Measurements from ENCODE around the gene SFTPB.
"Not testable (repeated sequence)": the region's sequence is repeated elsewhere in the genome, so short reads cannot be mapped to it uniquely, and the experiment has no call there.

The SFTPB gene

DNA sequence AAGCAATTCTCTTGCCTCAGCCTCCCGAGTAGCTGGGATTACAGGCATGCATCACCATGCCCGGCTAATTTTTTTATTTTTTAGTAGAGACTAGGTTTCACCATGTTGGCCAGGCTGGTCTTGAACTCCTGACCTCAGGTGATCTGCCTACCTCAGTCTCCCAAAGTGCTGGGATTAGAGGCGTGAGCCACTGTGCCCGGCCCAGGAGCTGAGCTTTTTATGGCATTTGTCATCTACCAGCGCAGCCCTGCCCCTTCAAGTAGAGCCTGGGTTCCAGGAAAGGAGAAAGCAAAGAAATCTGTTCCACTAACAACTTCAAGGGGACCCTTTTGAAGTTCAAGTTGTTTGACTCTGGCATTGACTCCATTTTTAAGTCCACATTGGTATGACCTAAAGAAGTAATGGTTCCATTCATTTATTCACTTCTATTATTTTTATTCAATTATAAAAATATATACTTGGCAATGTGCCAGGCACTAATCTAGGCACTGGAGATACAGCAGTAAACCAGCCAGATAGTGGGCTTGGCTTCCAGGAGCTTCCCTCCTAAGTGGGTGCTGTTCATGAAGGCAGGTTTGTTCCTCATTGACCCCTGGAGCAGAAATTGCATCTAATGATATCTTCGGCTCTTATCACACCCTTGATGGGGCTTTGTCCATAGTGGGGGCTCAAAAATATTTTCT, 8.0 kb upstream of the SFTPB start:
- no peak for DNase-seq (ENCODE audit: low spot score)

DNA sequence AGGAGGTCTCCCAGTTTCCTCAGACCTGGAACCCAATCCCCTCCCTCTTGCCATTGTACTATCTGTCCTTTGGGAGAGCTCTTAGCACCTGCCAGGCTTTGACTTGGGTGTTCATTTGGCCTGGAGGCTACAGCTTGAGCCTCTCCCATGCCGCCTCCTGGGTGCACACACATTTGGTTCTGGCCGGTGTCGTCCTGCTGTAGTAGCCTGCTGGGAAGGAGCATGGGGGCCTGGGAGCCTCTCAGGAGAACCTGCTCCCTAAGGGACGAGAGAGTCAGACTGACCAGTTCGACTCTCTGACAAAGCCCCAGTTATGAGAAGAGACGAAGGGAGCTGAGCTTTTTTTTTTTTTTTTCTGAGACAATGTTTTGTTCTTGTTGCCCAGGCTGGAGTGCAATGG, 7.4 kb upstream of the SFTPB start:
- no peak for DNase-seq (ENCODE audit: low spot score)

DNA sequence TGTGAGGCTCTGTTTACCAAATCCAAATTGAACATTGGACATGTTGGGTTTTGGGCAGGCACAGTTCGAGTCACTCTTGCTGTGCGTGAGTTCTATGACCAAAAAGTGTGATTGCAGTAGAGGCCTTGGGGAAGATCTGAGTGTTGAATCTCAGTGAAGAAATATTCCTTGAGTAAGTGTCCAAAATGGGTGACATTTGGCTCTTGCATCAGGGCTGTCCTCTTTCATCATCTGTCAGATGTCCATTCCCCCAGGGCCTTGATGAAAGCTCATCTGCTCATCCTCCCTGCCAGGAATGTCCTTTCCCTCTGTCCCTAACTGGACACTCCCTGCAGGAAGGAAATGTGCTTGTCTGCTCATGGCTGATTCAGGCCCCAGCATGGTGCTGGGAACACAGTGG, 6.4 kb upstream of the SFTPB start:
- no peak for DNase-seq (ENCODE audit: low spot score)

DNA sequence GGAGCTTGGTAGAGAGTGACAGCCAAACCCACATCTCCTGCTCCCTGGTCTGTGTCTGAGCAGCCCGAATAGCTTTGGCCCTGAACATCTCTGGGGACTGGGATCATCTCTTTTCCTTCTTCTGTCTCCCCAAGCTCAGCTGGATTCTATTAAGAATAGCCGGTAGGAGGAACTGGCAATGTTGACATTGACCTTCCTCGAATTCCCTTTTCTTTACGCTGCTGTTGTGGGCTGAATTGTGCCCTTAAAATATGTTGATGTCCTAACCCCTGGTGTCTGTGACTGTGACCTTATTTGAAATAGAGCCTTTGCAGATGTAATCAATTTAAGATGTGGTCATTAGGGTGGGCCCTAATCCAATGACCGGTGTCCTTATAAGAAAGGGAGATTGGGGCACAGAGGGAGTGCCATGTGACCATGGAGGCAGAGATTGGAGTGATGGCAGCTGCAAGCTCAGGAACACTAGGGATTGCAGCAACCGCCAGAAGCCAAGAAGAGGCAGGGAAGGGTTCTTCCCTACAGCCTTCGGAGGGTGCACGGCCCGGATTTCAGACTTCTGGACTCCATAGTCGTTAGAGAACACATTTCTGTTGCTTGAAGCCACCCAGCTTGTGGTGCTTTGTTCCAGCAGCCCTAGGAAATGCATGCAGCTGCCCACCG, 5.8 kb upstream of the SFTPB start:
- DNase-seq (ENCODE audit: low spot score), result no peak

DNA sequence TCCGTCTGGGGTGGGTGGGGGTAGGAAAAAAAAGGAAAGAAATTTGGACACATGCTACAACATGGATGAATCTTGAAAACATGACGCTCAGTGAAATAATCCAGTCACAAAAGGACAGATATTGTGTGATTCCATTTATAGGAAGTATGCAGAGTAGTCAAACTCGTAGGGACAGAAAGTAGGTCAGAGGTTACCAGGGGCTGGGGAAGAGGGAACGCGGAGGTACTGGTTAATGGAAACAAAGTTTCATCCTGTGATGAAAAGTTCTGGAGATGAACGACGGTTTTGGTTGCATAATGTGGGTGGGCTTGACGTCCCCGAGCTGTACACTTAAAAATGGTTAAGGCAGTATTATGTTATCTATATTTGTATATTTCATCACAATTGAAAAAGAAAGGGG, 4.5 kb upstream of the SFTPB start:
- DNase-seq (ENCODE audit: low spot score), result no peak

DNA sequence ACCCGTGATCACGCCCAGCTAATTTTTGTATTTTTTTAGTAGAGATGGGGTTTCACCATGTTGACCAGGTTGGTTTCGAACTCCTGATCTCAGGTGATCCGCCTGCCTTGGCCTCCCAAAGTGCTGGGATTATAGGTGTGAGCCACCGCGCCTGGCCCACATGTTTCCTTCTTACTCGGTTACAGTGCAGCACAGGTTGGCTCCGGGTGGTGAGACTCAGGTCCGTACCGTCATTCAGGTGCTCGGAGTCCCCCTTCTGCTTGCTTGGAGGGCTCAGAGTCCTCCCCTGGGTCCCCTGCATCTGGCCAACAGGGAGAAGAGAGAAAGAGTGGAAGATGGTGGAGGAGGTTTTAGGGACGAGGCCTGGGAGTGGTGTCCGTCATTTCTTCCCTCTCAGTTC, 2.4 kb upstream of the SFTPB start:
- DNase-seq (ENCODE audit: low spot score), result not testable (repeated sequence)

DNA sequence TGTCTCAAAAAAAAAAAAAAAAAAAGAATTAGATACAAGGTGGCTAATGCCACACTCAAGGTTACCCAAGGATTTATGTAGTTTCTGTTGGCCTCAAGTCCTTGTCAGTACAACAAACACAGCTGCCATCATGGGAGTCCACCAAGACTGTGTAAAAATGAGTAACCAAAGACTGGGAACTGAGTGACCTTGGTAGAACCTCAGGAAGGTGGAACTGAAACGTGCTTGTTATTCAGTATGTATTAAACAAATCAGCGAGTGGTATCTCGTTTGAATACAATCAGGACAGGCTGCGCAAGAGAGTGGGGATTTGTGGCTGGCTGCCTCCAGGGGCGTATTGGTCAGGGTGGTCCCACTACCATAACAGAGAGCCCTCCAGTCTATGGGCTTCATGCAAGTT, 1.6 kb upstream of the SFTPB start:
- no peak for DNase-seq (ENCODE audit: low spot score)

DNA sequence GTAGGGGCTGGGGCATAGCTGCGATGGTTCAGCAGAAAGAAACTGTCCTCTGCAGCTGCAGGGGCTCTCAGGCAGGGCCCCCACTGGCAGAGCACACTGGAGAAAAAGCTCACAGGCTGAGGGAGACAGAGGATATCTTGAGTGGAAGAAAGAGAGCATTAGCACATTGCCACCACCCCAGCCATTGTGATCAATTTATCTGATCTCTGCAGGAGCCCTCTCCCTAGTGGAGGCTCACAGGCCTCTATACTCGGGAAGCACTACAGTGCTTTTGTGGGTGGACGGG, 801 bp upstream of the SFTPB start:
- no peak for DNase-seq (ENCODE audit: low spot score)

DNA sequence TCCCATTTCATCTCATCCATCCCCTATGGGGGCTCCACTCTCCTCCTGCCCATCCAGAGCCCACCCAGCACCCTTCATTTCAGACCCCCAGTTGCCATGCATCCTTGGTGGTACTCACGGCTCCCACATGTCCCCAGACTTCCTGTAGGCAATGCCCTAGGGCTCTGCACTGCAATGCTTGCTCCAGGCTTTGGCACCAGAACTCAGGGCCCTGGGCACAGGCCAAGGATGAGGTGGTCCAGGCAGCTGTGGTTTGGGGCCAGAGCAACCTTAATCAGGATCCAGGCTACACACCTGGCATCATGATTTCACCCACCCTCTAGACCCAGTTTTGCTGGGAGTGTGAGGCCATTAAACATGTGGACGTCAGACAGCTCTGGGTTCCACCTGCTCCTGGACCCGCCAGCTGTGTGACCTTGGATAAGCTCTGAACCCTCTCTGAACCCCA, 414 bp downstream of the SFTPB start:
- DNase-seq (ENCODE audit: low spot score), result no peak

DNA sequence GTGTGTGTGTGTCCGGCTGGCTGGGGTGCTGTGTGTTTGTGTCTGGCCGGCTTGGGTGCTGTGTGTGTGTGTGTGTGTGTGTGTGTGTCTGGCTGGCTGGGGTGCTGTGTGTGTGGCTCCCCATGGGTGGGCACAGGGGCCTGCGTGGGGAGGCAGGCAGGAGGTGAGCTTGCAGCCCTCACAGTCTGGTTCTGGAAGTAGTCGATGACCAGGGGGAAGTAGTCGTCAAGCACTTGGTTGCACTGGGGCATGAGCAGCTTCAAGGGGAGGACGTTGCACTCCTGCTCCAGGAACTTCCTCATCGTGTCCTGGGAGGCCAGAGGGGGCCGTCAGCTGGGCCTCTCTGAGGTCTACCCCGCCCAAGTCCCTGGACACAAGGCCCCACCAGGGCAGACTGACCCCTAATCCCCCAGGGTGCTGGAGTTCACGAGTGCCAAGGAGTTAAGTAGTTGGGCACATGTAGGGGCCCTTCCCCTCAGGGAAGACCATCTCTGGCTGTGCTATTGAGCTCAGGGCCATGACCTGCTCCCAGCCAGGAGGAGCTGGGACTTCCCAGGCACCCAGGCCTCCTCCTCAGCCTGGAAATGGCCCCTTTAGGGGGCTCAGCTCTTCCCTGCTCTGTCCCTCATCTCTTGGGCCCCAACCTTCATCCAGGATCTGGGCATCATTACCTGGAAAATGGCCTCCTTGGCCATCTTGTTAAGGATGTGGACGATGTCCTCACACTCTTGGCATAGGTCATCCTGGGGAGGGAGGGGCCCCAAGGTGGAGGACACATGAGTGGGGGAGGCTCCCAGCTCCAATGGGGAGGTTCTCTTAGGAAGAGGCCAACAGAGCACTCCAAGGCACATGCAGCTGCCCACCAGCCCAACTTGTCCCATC, 1.3 kb downstream of the SFTPB start:
- DNase-seq (ENCODE audit: low spot score), result no peak

DNA sequence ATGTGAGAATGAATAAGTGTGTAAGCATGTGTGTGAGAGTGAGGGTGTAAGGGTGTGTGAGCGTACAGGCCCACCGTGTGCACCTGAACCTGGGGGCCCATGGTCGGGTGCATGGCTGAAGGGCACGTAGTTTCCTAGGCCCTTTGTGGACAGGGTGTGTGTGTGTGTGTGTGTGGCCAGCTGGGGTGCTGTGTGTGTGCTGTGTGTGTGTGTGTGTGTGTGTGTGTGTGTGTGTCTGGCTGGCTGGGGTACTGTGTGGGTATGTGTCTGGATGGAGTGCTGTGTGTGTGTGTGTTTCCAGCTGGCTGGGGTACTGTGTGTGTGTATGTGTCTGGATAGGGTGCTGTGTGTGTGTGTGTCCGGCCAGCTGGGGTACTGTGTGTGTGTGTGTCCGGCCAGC, 2.0 kb downstream of the SFTPB start:
- DNase-seq (ENCODE audit: low spot score), result no peak

DNA sequence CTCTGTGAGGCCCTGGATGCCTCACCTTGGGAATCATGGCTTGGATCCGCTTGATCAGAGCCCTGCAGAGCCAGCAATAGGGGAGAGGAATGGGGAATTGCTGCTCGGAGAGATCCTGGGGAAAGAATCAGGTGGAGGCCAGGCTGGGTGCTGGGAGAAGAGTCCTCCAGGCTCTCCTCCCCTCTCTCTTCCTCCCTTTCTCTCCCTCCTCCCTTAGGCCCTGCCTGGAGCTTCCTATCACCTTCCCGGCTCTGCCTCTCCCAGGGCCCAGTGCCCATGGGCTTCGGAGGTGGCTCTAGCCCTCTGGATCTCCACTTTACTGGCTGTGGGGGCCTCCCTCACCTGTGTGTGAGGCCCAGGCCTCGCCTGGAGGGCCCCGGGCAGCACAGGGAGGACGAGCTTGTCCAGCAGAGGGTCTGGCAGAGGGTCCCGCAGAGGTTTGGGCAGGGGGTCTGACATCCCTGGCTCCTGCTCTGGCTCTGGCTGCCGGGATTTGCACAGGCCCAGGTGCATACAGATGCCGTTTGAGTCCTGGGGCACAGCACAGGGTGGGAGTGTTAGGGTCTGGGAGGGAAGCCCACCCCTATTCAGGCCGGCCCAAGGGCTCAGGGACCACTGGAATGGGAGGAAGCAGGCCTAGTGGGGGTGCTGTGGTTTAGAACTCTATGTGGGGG, 2.6 kb downstream of the SFTPB start:
- no peak for DNase-seq (ENCODE audit: low spot score)

DNA sequence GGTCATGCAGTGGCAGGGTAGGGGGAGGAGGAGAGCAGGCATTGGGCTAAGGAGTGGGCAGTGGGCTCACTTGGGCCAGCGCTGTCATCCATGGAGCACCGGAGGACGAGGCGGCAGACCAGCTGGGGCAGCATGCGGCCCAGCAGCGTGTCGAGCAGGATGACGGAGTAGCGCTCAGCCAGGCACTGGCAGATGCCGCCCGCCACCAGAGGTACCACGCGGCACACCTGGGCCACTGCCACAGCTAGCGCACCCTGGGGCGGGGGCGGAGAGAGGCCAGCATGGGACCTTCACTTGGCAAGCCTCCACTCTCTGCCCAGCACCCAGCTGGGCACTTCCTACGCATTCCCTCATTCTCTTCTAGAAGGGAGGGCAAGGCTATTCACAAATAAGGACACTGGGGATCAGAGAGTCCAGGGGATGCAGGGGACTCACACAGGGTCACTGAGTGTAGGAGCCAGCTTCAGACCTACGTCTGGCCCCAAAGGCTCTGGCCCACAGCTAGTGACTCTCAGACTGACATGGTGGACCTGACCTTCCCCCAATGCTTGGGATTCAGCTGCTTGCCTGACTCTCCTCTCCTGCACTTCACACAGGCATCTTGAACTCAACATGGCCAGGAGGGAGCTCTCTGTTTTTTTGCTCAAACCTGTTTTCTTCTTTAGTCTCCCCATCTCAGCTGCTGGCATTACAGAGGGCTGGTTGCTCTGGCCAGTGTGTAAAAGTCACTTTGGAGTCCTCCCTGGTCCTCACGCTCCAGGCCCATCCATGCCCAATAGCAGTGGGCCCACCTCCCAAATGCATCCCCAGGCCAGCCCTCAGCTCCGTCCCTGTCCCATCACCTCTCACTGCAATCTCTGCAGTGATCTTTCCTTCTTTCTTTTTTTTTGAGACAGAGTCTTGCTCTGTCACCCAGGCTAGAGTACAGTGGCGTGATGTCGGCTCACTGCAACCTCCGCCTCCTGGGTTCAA, 4.1 kb downstream of the SFTPB start:
- DNase-seq (ENCODE audit: low spot score), result no peak

DNA sequence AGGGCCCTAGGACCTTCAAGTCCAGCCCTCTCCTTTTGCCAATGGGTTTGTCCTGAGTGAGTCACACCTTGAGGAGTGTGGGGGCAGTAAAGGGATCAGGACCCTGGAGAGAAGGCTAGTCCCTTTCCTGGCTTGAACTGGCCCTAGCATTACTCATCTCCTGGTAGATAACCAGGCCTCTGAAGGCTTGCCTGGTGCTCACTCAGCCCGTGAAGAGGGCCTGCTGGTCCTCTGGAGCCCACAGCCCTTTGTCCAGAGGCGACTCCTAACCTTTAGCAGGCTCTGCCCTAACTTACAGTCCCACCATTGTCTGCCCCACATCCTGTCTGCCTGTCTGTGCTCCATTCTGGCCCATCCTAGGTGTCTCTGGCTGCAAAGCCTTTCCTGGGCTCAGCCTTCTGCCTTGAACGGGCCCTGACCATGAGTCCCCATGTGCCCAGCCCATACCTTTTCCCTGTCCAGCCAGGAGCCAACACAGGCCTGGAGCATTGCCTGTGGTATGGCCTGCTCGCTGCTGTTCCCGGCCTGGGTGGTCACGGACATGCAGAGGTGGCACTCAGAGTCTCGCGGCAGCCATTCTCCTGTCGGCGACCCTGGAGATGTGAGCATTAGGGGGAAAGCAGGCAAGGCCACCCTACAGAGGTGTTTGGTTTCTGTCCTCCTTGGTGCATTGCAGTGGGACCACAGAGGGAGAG, 5.0 kb downstream of the SFTPB start:
- DNase-seq (ENCODE audit: low spot score), result no peak

DNA sequence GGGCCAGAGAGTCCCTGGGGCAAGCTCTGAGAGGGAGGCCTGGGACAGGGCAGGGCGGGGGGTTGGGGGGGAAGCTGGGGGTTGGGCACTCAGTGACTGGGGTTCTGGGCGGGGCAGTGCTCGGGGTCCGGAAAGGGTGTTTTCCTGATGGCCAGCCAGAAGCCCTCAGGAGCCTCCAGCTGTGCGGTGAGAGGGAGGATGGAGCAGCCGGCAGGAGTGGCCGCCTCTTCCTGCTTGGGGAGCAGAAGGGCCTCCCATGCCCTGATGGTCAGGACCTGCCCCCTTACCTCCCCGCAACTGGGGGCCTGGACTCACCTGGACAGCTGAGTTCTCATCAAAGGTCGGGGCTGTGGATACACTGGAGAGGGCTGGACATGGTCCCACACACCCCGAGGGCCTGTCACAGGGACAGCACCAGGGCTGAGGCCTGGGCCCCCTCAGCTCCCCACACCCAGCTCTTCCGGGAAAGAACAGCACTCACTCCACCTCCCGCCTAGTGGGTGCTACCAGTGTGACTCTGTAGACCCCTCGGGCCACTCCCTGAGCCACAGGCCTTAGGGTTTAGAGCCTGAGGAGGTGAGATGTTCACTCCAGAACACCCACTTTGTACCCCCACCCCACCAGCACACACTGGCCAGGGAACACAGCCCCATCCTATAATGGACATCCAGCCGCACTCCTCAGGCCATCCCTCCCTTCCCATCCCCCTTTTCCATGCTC, 6.7 kb downstream of the SFTPB start:
- no peak for DNase-seq (ENCODE audit: low spot score)

DNA sequence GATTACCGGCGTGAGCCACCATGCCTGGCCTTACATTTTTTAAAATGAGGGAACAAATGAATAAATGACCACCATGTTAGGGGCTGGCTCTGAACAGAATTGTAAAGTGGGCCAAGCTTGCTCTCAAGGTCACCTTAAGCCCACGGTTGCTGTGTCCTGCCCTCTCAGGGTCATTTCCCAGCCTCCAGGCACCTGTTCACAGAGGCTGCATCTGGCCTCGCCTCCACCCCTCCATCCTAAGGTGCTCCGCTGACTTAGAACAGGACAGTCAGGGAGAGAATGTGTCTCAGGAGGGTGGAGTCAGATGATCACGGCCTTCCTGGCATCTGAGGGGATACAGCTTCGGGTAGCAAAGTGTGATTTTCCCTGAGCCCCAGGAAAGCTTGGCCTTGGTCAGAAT, 7.3 kb downstream of the SFTPB start:
- DNase-seq (ENCODE audit: low spot score), result no peak

DNA sequence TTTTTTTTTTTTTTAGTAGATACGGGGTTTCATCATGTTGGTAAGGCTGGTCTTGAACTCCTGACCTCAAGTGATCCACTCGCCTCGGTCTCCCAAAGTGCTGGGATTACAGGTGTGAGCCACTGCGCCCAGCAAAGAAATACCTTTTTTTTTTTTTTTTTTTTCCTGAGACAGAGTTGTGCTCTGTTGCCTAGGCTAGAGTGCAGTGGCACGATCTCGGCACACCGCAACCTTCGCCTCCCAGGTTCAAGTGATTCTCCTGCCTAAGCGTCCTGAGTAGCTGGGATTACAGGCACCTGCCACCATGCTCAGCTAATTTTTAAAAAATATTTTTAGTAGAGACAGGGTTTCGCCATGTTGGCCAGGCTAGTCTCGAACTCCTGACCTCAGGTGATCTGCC, 7.7 kb downstream of the SFTPB start:
- not testable (repeated sequence) for DNase-seq (ENCODE audit: low spot score)

DNA sequence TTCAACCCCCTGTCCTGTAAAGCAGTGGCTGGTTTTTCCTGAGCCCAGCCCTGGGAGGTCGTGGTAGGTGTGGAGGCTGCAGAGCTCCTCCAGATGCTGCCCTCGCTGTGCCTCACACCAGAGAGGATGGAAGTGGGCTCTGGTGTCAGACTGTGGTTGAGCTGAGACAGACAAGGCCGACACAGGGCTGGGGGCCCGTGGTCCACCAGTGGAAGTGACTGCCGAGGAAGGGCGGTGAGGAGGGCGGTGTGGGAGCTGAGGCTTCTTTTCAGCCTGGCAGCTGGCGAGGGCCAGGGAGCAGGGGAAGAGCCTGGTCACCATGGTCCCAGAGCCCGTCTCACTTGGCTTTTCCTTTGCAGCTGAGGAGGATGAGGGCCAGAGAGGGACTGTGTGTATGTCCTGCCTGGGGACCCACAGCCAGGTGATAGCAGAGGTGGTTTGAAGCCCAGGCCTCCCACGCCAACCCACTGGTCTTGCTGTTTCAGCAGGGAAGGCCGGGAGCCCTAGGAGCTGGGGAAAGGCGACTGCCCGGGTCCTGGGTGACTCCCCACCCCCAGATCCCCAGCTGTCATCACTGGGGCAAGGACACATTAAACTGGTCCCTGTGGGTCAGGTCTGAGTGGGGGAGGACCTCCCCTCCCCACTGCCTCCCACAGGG, 8.5 kb downstream of the SFTPB start:
- DNase-seq (ENCODE audit: low spot score), result no peak

DNA sequence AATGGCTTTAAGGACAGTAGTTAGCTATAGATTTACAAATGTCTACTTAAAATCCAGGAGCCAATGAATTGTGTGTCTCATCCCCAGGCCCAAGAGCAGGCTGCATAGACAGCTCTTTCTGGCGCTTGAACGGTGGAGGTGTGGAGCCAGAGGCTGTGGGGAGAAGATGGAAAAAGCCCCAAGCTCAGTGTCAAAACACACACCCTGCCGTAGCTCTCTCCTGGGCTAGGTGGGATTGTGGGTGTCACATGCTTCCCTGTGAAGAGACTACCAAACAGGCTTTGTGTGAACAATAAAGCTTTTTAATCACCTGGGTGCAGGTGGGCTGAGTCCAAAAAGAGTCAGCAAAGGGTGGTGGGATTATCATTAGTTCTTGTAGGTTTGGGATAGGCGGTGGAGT, 10.6 kb downstream of the SFTPB start:
- not testable (repeated sequence) for DNase-seq (ENCODE audit: low spot score)

DNA sequence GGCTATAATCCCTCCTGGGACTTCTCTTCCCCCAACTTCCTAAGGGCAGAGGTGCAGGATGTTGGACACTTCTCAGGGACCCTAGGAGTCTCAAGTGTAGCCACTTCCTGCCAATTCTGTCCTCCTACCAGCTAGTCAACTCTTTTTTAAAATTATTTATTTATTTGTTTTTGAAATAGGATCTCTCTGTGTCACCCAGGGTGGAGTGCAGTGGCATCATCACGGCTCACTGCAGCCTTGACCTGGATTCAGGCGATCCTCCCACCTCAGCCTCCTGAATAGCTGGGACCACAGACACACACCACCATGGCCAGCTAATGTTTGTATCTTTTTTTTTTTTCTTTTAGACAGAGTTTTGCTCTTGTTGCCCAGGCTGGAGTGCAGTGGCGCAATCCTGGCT, 11.5 kb downstream of the SFTPB start:
- DNase-seq (ENCODE audit: low spot score), result no peak

All from left forelimb (tissue), 1 donor.